ENCODE measurements around the gene MBOAT1.

MBOAT1 gene

GRCh38 chr6:20202324-20202658, 10.0 kb downstream of the MBOAT1 start:
- TF ChIP-seq FOXP2 (optimal IDR thresholded peaks at IDR 0.05; ENCODE audit: borderline replicate concordance, extremely low read depth, extremely low read length, insufficient read depth) (no peak), TAF1 (IDR thresholded peaks at IDR 0.05; ENCODE audit: borderline replicate concordance, insufficient read depth, low read length) (no peak), POLR2AphosphoS5 (IDR thresholded peaks at IDR 0.05; ENCODE audit: low read depth, low read length) (no peak), SIN3A (IDR thresholded peaks at IDR 0.05; ENCODE audit: borderline replicate concordance, insufficient read depth, low read length) (no peak)
- TF ChIP-seq, protein P1, sequence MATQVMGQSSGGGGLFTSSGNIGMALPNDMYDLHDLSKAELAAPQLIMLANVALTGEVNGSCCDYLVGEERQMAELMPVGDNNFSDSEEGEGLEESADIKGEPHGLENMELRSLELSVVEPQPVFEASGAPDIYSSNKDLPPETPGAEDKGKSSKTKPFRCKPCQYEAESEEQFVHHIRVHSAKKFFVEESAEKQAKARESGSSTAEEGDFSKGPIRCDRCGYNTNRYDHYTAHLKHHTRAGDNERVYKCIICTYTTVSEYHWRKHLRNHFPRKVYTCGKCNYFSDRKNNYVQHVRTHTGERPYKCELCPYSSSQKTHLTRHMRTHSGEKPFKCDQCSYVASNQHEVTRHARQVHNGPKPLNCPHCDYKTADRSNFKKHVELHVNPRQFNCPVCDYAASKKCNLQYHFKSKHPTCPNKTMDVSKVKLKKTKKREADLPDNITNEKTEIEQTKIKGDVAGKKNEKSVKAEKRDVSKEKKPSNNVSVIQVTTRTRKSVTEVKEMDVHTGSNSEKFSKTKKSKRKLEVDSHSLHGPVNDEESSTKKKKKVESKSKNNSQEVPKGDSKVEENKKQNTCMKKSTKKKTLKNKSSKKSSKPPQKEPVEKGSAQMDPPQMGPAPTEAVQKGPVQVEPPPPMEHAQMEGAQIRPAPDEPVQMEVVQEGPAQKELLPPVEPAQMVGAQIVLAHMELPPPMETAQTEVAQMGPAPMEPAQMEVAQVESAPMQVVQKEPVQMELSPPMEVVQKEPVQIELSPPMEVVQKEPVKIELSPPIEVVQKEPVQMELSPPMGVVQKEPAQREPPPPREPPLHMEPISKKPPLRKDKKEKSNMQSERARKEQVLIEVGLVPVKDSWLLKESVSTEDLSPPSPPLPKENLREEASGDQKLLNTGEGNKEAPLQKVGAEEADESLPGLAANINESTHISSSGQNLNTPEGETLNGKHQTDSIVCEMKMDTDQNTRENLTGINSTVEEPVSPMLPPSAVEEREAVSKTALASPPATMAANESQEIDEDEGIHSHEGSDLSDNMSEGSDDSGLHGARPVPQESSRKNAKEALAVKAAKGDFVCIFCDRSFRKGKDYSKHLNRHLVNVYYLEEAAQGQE (IDR thresholded peaks at IDR 0.05; ENCODE audit: insufficient read depth in 1 of 2, low read depth in 2 of 2, low read length in 2 of 2) = no peak

GRCh38 chr6:20200761-20201630, 11.3 kb downstream of the MBOAT1 start:
- TF ChIP-seq SIN3A (IDR thresholded peaks at IDR 0.05; ENCODE audit: borderline replicate concordance, insufficient read depth, low read length) (no peak), TAF1 (IDR thresholded peaks at IDR 0.05; ENCODE audit: borderline replicate concordance, insufficient read depth, low read length) (no peak), POLR2AphosphoS5 (IDR thresholded peaks at IDR 0.05; ENCODE audit: low read depth, low read length) (no peak), FOXP2 (optimal IDR thresholded peaks at IDR 0.05; ENCODE audit: borderline replicate concordance, extremely low read depth, extremely low read length, insufficient read depth) (no peak)
- TF ChIP-seq, protein P1 (IDR thresholded peaks at IDR 0.05; ENCODE audit: insufficient read depth in 1 of 2, low read depth in 2 of 2, low read length in 2 of 2) = no peak

GRCh38 chr6:20198775-20199174, 13.5 kb downstream of the MBOAT1 start:
- no peak for TF ChIP-seq FOXP2 (optimal IDR thresholded peaks at IDR 0.05; ENCODE audit: borderline replicate concordance, extremely low read depth, extremely low read length, insufficient read depth)
- TF ChIP-seq POLR2AphosphoS5 (IDR thresholded peaks at IDR 0.05; ENCODE audit: low read depth, low read length) = no peak
- TF ChIP-seq, protein P1 (IDR thresholded peaks at IDR 0.05; ENCODE audit: insufficient read depth in 1 of 2, low read depth in 2 of 2, low read length in 2 of 2) = no peak
- TF ChIP-seq TAF1 (IDR thresholded peaks at IDR 0.05; ENCODE audit: borderline replicate concordance, insufficient read depth, low read length) = no peak
- TF ChIP-seq SIN3A (IDR thresholded peaks at IDR 0.05; ENCODE audit: borderline replicate concordance, insufficient read depth, low read length) = no peak

DNA sequence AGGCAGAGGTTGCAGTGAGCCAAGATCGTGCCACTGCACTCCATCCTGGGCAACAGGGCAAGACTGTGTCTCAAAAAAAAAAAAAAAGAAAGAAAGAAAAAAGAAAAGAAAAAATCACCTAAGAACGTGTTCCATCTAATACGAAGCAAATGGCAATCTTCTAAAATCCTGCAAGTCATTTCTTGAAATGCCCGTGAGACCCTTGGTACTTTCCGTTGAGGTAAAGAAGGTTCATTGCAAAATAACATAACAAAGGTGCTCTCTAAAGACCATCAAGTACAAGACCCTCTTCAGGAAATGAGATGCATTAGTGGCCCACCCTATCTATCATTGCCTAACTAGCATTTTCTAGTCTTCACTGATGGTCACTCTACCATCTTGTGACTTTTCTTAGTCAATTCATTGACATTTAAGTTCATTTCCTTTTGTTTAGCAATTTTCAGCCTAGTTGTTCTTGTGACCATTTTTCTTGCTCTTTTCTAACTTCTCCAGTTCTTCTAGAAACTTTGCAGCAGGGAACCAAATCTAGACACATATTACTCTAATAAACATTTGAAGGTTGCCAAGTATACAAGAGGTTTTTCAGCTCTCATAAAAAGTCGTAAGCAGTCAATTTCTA, 14.0 kb downstream of the MBOAT1 start:
- TF ChIP-seq, protein P1 (IDR thresholded peaks at IDR 0.05; ENCODE audit: insufficient read depth in 1 of 2, low read depth in 2 of 2, low read length in 2 of 2) = no peak
- TF ChIP-seq SIN3A (IDR thresholded peaks at IDR 0.05; ENCODE audit: borderline replicate concordance, insufficient read depth, low read length) (no peak), TAF1 (IDR thresholded peaks at IDR 0.05; ENCODE audit: borderline replicate concordance, insufficient read depth, low read length) (no peak), POLR2AphosphoS5 (IDR thresholded peaks at IDR 0.05; ENCODE audit: low read depth, low read length) (no peak), FOXP2 (optimal IDR thresholded peaks at IDR 0.05; ENCODE audit: borderline replicate concordance, extremely low read depth, extremely low read length, insufficient read depth) (no peak)
